Heart left ventricle (tissue), 13 donors: Measurements from ENCODE around the gene DRD2.

Experiments
- POLR2A ChIP-seq, 2 donors: fragments of 450-650 bp; IDR thresholded peaks; one replicate each; pipeline ENCODE4 v1.6.1; 2017; ENCODE audit warnings: antibody characterized with exemption in 2 of 2, mild to moderate bottlenecking in 2 of 2, moderate library complexity in 2 of 2
- TF ChIP-seq, protein P1 (sequence below), 12 donors: fragments of 200-600 bp; sonication (generic) in 4 of 12; IDR thresholded peaks; one replicate each; pipeline versions ENCODE4 v1.5.0 to v1.8.0; 2018 to 2022; ENCODE audit warnings: antibody characterized with exemption in 12 of 12, mild to moderate bottlenecking in 5 of 12
- donor health status: ischemic (EF 13 %, LVEDD 7.1; RV severe dilation, severe dysfunction).
- donor health status: DM: no; HTN: yes; CAD: no.
- donor health status: DM: no; HTN: no; CAD: no.
- donor health status: ischemic (EF 25% LVEDD 6.9; RV normal size, moderate dysfunction).
- donor health status: ischemic (EF 25% LVEDD 5.7; RV mildly dilated, moderate dysfunction).
- donor health status: ischemic (EF 35%, LVEDD 5.7; RV mildly dilated, moderate dysfunction).
- donor health status: nonischemic (EF 11% LVEDD 7.7; RV severe dilation, severe dysfunction).
- donor health status: DM: yes; HTN: yes; CAD: no.
- donor health status: PGD.
- donor health status: ischemic (EF 29% LVEDD 5.4; RV normal size, mild dysfunction).
- donor health status: nonischemic (EF 23%, LVEDD 6.1; RV moderate dilation, normal function).

DNA sequence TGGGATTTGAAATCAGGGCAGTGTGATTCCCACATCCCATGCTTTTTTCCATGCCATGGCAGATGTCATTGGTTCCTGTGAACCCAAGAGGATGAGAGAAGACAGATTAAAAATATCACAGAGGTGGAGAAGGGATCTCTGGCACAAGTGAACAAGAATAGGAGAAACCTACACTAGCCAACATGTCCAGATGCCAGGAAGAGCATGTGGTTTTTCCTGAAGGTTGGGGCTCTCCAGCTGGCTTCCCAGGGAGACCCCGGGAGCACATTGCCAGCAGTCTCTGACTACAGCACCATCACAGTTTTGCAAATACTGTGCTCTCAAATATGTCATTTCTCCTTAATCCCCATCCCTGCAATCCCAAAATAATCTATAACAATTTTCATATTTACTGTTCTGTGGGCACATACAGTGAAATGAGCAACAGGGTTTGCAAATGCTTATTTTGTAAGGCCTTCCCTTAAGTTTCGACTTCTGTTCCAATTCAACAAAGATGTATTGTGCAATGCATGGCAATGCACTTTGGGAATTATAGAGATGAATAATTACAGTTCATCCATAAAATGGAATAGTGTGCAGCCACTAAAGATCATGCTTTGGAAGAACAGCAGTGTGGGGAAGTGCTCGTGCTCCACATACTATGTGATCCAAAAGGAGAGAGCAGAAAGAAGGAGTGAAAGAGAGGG lies 82.8 kb downstream of the DRD2 start:
- TF ChIP-seq, protein P1, sequence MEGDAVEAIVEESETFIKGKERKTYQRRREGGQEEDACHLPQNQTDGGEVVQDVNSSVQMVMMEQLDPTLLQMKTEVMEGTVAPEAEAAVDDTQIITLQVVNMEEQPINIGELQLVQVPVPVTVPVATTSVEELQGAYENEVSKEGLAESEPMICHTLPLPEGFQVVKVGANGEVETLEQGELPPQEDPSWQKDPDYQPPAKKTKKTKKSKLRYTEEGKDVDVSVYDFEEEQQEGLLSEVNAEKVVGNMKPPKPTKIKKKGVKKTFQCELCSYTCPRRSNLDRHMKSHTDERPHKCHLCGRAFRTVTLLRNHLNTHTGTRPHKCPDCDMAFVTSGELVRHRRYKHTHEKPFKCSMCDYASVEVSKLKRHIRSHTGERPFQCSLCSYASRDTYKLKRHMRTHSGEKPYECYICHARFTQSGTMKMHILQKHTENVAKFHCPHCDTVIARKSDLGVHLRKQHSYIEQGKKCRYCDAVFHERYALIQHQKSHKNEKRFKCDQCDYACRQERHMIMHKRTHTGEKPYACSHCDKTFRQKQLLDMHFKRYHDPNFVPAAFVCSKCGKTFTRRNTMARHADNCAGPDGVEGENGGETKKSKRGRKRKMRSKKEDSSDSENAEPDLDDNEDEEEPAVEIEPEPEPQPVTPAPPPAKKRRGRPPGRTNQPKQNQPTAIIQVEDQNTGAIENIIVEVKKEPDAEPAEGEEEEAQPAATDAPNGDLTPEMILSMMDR (IDR thresholded peaks at IDR 0.05): no peak
- TF ChIP-seq POLR2A (IDR thresholded peaks at IDR 0.05): no peak
